IMR-90 (cell line): Measurements from ENCODE around the gene DUSP22. TPM values are rescaled to one million over a fixed set of nuclear protein-coding genes. Genes with fewer than 3 reads are reported as not detected.

Experiments
- ATAC-seq: fragments of 200-7000 bp; cut with Tn5 transposase; 2 replicates; pipeline ENCODE4 v1.9.1; 2020; ENCODE audit warnings: low read depth, mild to moderate bottlenecking, moderate library complexity
- BruUV-seq: library from RNA; stranded (reverse); fragments of 400-500 nt; replicated peaks from 2 replicates; lab custom pipeline; 2021; lab: Mats Ljungman, UMichigan
- CTCF ChIA-PET: fragments of 300-600 bp; formaldehyde crosslinking; extraction: SDS; loops from one replicate; lab custom pipeline; 2021; ENCODE audit warnings: antibody characterized with exemption; lab: Yijun Ruan, JAX
- POLR2A ChIA-PET: fragments of 300-600 bp; sonication (Branson Sonifier 250); formaldehyde crosslinking; loops from one replicate; lab custom pipeline; 2022; ENCODE audit warnings: antibody characterized with exemption; ENCODE audit not compliant: unreplicated experiment; lab: Charles Lee
- DNase-seq: peaks from one replicate; pipeline ENCODE4 v3.0.0; 2013
- H2AFZ ChIP-seq: replicated peaks from 2 replicates; pipeline ENCODE3; 2013; ENCODE audit warnings: low read length, mild to moderate bottlenecking; ENCODE audit not compliant: poor library complexity
- H2AK5ac ChIP-seq: 2 replicates; pipeline ENCODE4 v1.6.1; 2013; ENCODE audit warnings: low read depth, low read length, inconsistent platforms
- H2AK9ac ChIP-seq: replicated peaks from 2 replicates; pipeline ENCODE3; 2013; ENCODE audit warnings: mild to moderate bottlenecking, low read depth, low read length, moderate library complexity; ENCODE audit not compliant: poor library complexity
- H2BK120ac ChIP-seq: 2 replicates; pipeline ENCODE4 v1.6.1; 2013; ENCODE audit warnings: low read depth, low read length, inconsistent platforms
- H2BK15ac ChIP-seq: 3 replicates; pipeline ENCODE4 v1.6.1; 2013; ENCODE audit warnings: low read depth, low read length, inconsistent platforms
- H2BK20ac ChIP-seq: 2 replicates; pipeline ENCODE4 v1.6.1; 2013; ENCODE audit warnings: low read depth, mild to moderate bottlenecking, inconsistent platforms, low read length, moderate library complexity
- H2BK5ac ChIP-seq: 2 replicates; pipeline ENCODE4 v1.6.1; 2013; ENCODE audit warnings: mild to moderate bottlenecking, low read depth, low read length, inconsistent platforms; ENCODE audit not compliant: poor library complexity, severe bottlenecking
- H3K14ac ChIP-seq: replicated peaks from 2 replicates; pipeline ENCODE4 v1.6.1; 2013; ENCODE audit warnings: low read depth, low read length, inconsistent platforms
- H3K18ac ChIP-seq: 2 replicates; pipeline ENCODE4 v1.6.1; 2013; ENCODE audit warnings: low read depth, low read length, control low read depth
- H3K23ac ChIP-seq: 2 replicates; pipeline ENCODE4 v1.6.1; 2013; ENCODE audit warnings: low read depth, low read length, inconsistent platforms
- H3K27ac ChIP-seq: 2 replicates; pipeline ENCODE4 v1.5.1; 2013; ENCODE audit warnings: mild to moderate bottlenecking, control low read depth, low read length; ENCODE audit not compliant: insufficient read depth
- H3K27me3 ChIP-seq: 2 replicates; pipeline ENCODE4 v1.6.1; 2013; ENCODE audit warnings: low read length; ENCODE audit not compliant: control insufficient read depth, insufficient read depth
- H3K36me3 ChIP-seq: 2 replicates; pipeline ENCODE4 v1.6.1; 2013; ENCODE audit warnings: low read length, mixed read lengths; ENCODE audit not compliant: control insufficient read depth, insufficient read depth
- H3K4ac ChIP-seq: 2 replicates; pipeline ENCODE4 v1.6.1; 2013; ENCODE audit warnings: low read depth, low read length, inconsistent platforms
- H3K4me1 ChIP-seq: 2 replicates; pipeline ENCODE4 v1.6.1; 2013; ENCODE audit warnings: low read length, mixed read lengths; ENCODE audit not compliant: control insufficient read depth, insufficient read depth
- H3K4me2 ChIP-seq: 2 replicates; pipeline ENCODE4 v1.6.1; 2013; ENCODE audit warnings: low read depth, mild to moderate bottlenecking, control low read depth, low read length, moderate library complexity
- H3K4me3 ChIP-seq: 2 replicates; pipeline ENCODE4 v1.5.1; 2013; ENCODE audit warnings: low read depth, mild to moderate bottlenecking, control low read depth, low read length, moderate library complexity; ENCODE audit not compliant: insufficient read depth
- H3K56ac ChIP-seq: 2 replicates; pipeline ENCODE4 v1.6.1; 2013; ENCODE audit warnings: low read length, inconsistent platforms; ENCODE audit not compliant: insufficient read depth; ENCODE audit errors: extremely low read depth
- H3K79me1 ChIP-seq, 2 experiments: 2 replicates each; pipeline ENCODE4 v1.6.1; 2013; ENCODE audit warnings: low read length in 2 of 2, inconsistent platforms in 1 of 2, low read depth in 1 of 2
- H3K9ac ChIP-seq: 2 replicates; pipeline ENCODE4 v1.6.1; 2013; ENCODE audit warnings: low read depth, low read length, control low read depth
- H3K9me1 ChIP-seq: 2 replicates; pipeline ENCODE4 v1.6.1; 2013; ENCODE audit warnings: low read length, inconsistent platforms; ENCODE audit not compliant: insufficient read depth
- H3K9me3 ChIP-seq: 2 replicates; pipeline ENCODE4 v1.6.1; 2013; ENCODE audit warnings: low read length; ENCODE audit not compliant: control insufficient read depth, insufficient read depth
- H4K20me1 ChIP-seq: 2 replicates; pipeline ENCODE4 v1.6.1; 2013; ENCODE audit warnings: low read length, inconsistent platforms; ENCODE audit not compliant: insufficient read depth
- H4K5ac ChIP-seq: 2 replicates; pipeline ENCODE4 v1.6.1; 2013; ENCODE audit warnings: mild to moderate bottlenecking, low read depth, low read length, control low read depth
- H4K8ac ChIP-seq, 2 experiments: 2 replicates each; pipeline ENCODE4 v1.6.1; 2013; ENCODE audit warnings: low read depth in 2 of 2, low read length in 2 of 2, control low read depth in 1 of 2, inconsistent platforms in 1 of 2
- H4K91ac ChIP-seq: 2 replicates; pipeline ENCODE4 v1.6.1; 2013; ENCODE audit warnings: low read depth, low read length, inconsistent platforms; ENCODE audit not compliant: insufficient read depth
- BHLHE40 ChIP-seq: fragments of 150-350 bp; IDR thresholded peaks from 2 replicates; pipeline ENCODE4 v1.6.1; 2016; ENCODE audit warnings: mild to moderate bottlenecking, low read depth, low read length
- CEBPB ChIP-seq: IDR thresholded peaks from 2 replicates; pipeline ENCODE4 v1.6.1; 2012; ENCODE audit warnings: low read depth, low read length, improper control_type of control experiment
- CHD1 ChIP-seq: IDR thresholded peaks from 2 replicates; pipeline ENCODE4 v1.6.1; 2012; ENCODE audit warnings: low read depth, low read length, improper control_type of control experiment
- CTCF ChIP-seq: conservative IDR thresholded peaks from 2 replicates; pipeline ENCODE4 v1.5.1; 2012; ENCODE audit warnings: mild to moderate bottlenecking, low read depth, low read length, improper control_type of control experiment
- FOS ChIP-seq: fragments of 150-350 bp; IDR thresholded peaks from 2 replicates; pipeline ENCODE4 v1.6.1; 2016; ENCODE audit warnings: low read depth, low read length
- MAFK ChIP-seq: IDR thresholded peaks from 2 replicates; pipeline ENCODE4 v1.6.1; 2012; ENCODE audit warnings: low read depth, low read length, improper control_type of control experiment
- MAZ ChIP-seq: IDR thresholded peaks from 2 replicates; pipeline ENCODE4 v1.6.1; 2012; ENCODE audit warnings: low read depth, mild to moderate bottlenecking, low read length, improper control_type of control experiment, moderate library complexity, borderline replicate concordance
- MXI1 ChIP-seq: IDR thresholded peaks from 2 replicates; pipeline ENCODE4 v1.6.1; 2012; ENCODE audit warnings: low read depth, mild to moderate bottlenecking, low read length, moderate library complexity, borderline replicate concordance
- NFE2L2 ChIP-seq: fragments of 150-350 bp; IDR thresholded peaks from 2 replicates; pipeline ENCODE4 v1.6.1; 2016; ENCODE audit warnings: low read depth, mild to moderate bottlenecking, low read length
- POLR2A ChIP-seq: IDR thresholded peaks from 2 replicates; pipeline ENCODE4 v1.6.1; 2012; ENCODE audit warnings: mild to moderate bottlenecking, low read depth, low read length
- RAD21 ChIP-seq: IDR thresholded peaks from 2 replicates; pipeline ENCODE4 v1.6.1; 2012; ENCODE audit warnings: low read length, improper control_type of control experiment
- RCOR1 ChIP-seq: IDR thresholded peaks from 2 replicates; pipeline ENCODE4 v1.6.1; 2012; ENCODE audit warnings: mild to moderate bottlenecking, low read length, improper control_type of control experiment; ENCODE audit not compliant: insufficient replicate concordance
- RFX5 ChIP-seq: IDR thresholded peaks from 2 replicates; pipeline ENCODE4 v1.8.0; 2012; ENCODE audit warnings: low read depth, mild to moderate bottlenecking, low read length, moderate library complexity
- SMC3 ChIP-seq: fragments of 150-350 bp; IDR thresholded peaks from 2 replicates; pipeline ENCODE4 v1.6.1; 2016; ENCODE audit warnings: low read depth, mild to moderate bottlenecking, antibody characterized with exemption, low read length, moderate library complexity
- USF2 ChIP-seq: fragments of 150-350 bp; IDR thresholded peaks from 2 replicates; pipeline ENCODE4 v1.6.1; 2017; ENCODE audit warnings: mild to moderate bottlenecking, antibody characterized with exemption, low read length, low read depth
- WGBS, 2 experiments: methylation state at CpG; one replicate each; pipeline versions ENCODE4 v1.1.5 to v1.1.7; 2013; ENCODE audit warnings: missing lambda C conversion rate in 2 of 2; ENCODE audit not compliant: insufficient read length in 1 of 2; ENCODE audit errors: extremely low coverage in 2 of 2; 5-methylcytosine and 5-hydroxymethylcytosine counted together
- dilution Hi-C: fragments of 300-500 bp; cut with HindIII; formaldehyde crosslinking; loops from one replicate; pipeline ENCODE4 v1.14.3; 2018; ENCODE audit warnings: low sequenced_read_pairs; ENCODE audit not compliant: unreplicated experiment
- in situ Hi-C: fragments of 300-500 bp; cut with MboI; formaldehyde crosslinking; loops from 3 replicates; pipeline ENCODE4 v1.14.3; 2019; ENCODE audit warnings: low sequenced_read_pairs, inconsistent platforms, mixed read lengths
- intact Hi-C: fragments of 100-400 bp; cut with micrococcal nuclease; formaldehyde crosslinking; loops from 2 replicates; pipeline ENCODE4 v1.10.0; 2022
- polyA plus RNA-seq, 3 experiments: library from polyadenylated mRNA; depleted of rRNA; stranded (reverse); fragments of >200 nt; gene quantifications; 2 replicates each; pipeline ENCODE4 v1.2.3, GENCODE V29; 2012; ENCODE audit warnings: low replicate concordance in 1 of 3
- total RNA-seq: library from RNA; depleted of rRNA; stranded (reverse); fragments of >200 nt; gene quantifications from 2 replicates; pipeline ENCODE4 v1.2.3, GENCODE V29; 2012
- TF ChIP-seq, protein P1 (sequence below): fragments of 150-350 bp; IDR thresholded peaks from 2 replicates; pipeline ENCODE4 v1.6.1; 2016; ENCODE audit warnings: low read depth, mild to moderate bottlenecking, low read length, moderate library complexity, borderline replicate concordance

Gene DUSP22
- total and polyA plus RNA-seq, 2 of the 4 experiments (the other 2 are of a cell fraction): 7.1 to 8.2 TPM

- dilution Hi-C loops (no loop called here), intact Hi-C loops (loop anchor here (2.0 kb wide), 1 partner anchor 35 kb away; no protein-coding TSS in a partner anchor), in situ Hi-C loops (no loop called here)
- H3K9ac ChIP-seq: no peak overlapping the region
- H2BK20ac ChIP-seq: no peak overlapping the region
- H3K14ac ChIP-seq: no peak overlapping the region
- H2BK5ac ChIP-seq: no peak overlapping the region
- H4K8ac ChIP-seq: no peak overlapping the region
- no CpG with 5 or more reads among the region's 8 CpGs for WGBS, 2 experiments
- no peak overlapping the region for H3K4ac ChIP-seq
- H3K36me3 ChIP-seq: no peaks in the 10 kb centered on the region
- H3K27me3 ChIP-seq: peaks cover 69% of the 10 kb centered on the region
- H2AK5ac ChIP-seq: no peak overlapping the region
- no peak overlapping the region for H3K4me3 ChIP-seq
- H2AFZ ChIP-seq: no peak overlapping the region
- H3K9me3 ChIP-seq: no peaks in the 10 kb centered on the region
- no peak overlapping the region for H2BK120ac ChIP-seq
- H3K18ac ChIP-seq: no peak overlapping the region
- BruUV-seq: no TSS peak
- H2BK15ac ChIP-seq: no peak overlapping the region
- ChIA-PET POLR2A (no interaction called here), CTCF (no interaction called here)
- H3K4me1 ChIP-seq: 0 out of 2 replicates have a peak, but pooled peaks cover 1% of the 10 kb centered on the region
- no peak overlapping the region for H3K27ac ChIP-seq
- H2AK9ac ChIP-seq: no peak overlapping the region
- no peak overlapping the region for H3K4me2 ChIP-seq
- ATAC-seq: no peak
- TF ChIP-seq USF2 (no peak), RCOR1 (no peak), RFX5 (no peak), MXI1 (no peak), MAZ (no peak), FOS (no peak), CHD1 (no peak), CEBPB (no peak), SMC3 (no peak), NFE2L2 (no peak), POLR2A (no peak), CTCF (no peak), RAD21 (no peak), BHLHE40 (no peak), MAFK (no peak)
- TF ChIP-seq, protein P1, sequence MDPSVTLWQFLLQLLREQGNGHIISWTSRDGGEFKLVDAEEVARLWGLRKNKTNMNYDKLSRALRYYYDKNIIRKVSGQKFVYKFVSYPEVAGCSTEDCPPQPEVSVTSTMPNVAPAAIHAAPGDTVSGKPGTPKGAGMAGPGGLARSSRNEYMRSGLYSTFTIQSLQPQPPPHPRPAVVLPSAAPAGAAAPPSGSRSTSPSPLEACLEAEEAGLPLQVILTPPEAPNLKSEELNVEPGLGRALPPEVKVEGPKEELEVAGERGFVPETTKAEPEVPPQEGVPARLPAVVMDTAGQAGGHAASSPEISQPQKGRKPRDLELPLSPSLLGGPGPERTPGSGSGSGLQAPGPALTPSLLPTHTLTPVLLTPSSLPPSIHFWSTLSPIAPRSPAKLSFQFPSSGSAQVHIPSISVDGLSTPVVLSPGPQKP: no peak
- H3K79me1 ChIP-seq: no peaks in the 10 kb centered on the region
- H4K5ac ChIP-seq: no peak overlapping the region
- DNase-seq: no peak
- H3K9me1 ChIP-seq: no peaks in the 10 kb centered on the region
- H3K56ac ChIP-seq: no peak overlapping the region
- no peak overlapping the region for H4K91ac ChIP-seq
- no peak overlapping the region for H3K23ac ChIP-seq
- no peaks in the 10 kb centered on the region for H4K20me1 ChIP-seq
Measured at GRCh38 chr6:389622-390021, 97.3 kb downstream of the DUSP22 start.
